ENCODE measurements around the gene PABPN1L. TPM values are rescaled to one million over a fixed set of nuclear protein-coding genes. Genes with fewer than 3 reads are reported as not detected.
A peak's percentile ranks its signal among the peaks of the same experiment; 100 is the strongest.

PABPN1L gene
- total and polyA plus RNA-seq, 10 donors: 0.26 to 1.3 (median 0.70) TPM; not detected in 4

- peaks cover 0 to 16% (median 11%) of the 10 kb centered on the region in 6 donors for H3K4me1 ChIP-seq
- intact Hi-C loops (cut with DNase I; ENCODE audit: low total_unique reads): no loop called here
- H3K4me3 ChIP-seq: no peak overlapping the region
- no peaks in the 10 kb centered on the region for H3K9me3 ChIP-seq
- H3K36me3 ChIP-seq: peaks cover 0 to 79% (median 35%) of the 10 kb centered on the region in 6 donors
- no peak overlapping the region for H3K27ac ChIP-seq
- H3K27me3 ChIP-seq (replicated peaks in 1 of 7): no peaks in the 10 kb centered on the region
- DNase-seq: no peak
- TF ChIP-seq POLR2AphosphoS5 (IDR thresholded peaks at IDR 0.05) (no peak), CTCF (IDR thresholded peaks at IDR 0.05 in 8 of 11, conservative IDR thresholded peaks at IDR 0.05 in 3 of 11) (no peak), POLR2A (IDR thresholded peaks at IDR 0.05) (no peak)
- 81 to 90% (median 90%) methylated on average over 19 to 33 of the region's 33 CpGs for WGBS, 5 donors
These were observed 30.6 kb downstream of the PABPN1L start for GRCh38 chr16:88835818-88836217.

- 77 to 90% (median 88%) methylated on average over 4 to 11 of the region's 11 CpGs for WGBS, 5 donors
These were observed 31.1 kb downstream of the PABPN1L start for GRCh38 chr16:88835383-88835782.

GRCh38 chr16:88834670-88835069 lies 31.8 kb downstream of the PABPN1L start:
- intact Hi-C loops (cut with DNase I; ENCODE audit: low total_unique reads): no loop called here
- no peaks in the 10 kb centered on the region for H3K9me3 ChIP-seq
- peaks cover 0 to 79% (median 26%) of the 10 kb centered on the region in 6 donors for H3K36me3 ChIP-seq
- no peak overlapping the region for H3K27ac ChIP-seq
- 92 to 96% (median 94%) methylated on average over 9 to 13 of the region's 13 CpGs for WGBS, 5 donors
- H3K27me3 ChIP-seq (replicated peaks in 1 of 7): no peaks in the 10 kb centered on the region
- no peak for DNase-seq
- peak in 1 of 3 donors; percentile 8 for TF ChIP-seq POLR2AphosphoS5 (IDR thresholded peaks at IDR 0.05)
- TF ChIP-seq CTCF (IDR thresholded peaks at IDR 0.05 in 8 of 11, conservative IDR thresholded peaks at IDR 0.05 in 3 of 11): no peak
- no peak overlapping the region for H3K4me3 ChIP-seq
- H3K4me1 ChIP-seq: peaks cover 0 to 6% (median 4%) of the 10 kb centered on the region in 6 donors

More at GRCh38 chr16:88835383-88835782, 31.1 kb downstream of the PABPN1L start:
- TF ChIP-seq POLR2A (IDR thresholded peaks at IDR 0.05) (no peak), CTCF (IDR thresholded peaks at IDR 0.05 in 8 of 11, conservative IDR thresholded peaks at IDR 0.05 in 3 of 11) (no peak), POLR2AphosphoS5 (IDR thresholded peaks at IDR 0.05) (no peak)
- Histone ChIP-seq H3K4me1 (peaks cover 0 to 13% (median 10%) of the 10 kb centered on the region in 6 donors), H3K27me3 (replicated peaks in 1 of 7) (no peaks in the 10 kb centered on the region), H3K27ac (no peak overlapping the region), H3K36me3 (peaks cover 0 to 79% (median 32%) of the 10 kb centered on the region in 6 donors), H3K4me3 (no peak overlapping the region), H3K9me3 (no peaks in the 10 kb centered on the region)
- intact Hi-C loops (cut with DNase I; ENCODE audit: low total_unique reads): no loop called here
- DNase-seq: no peak

- DNase-seq: no peak
- Histone ChIP-seq H3K27ac (no peak overlapping the region), H3K4me3 (no peak overlapping the region), H3K27me3 (replicated peaks in 1 of 7) (no peaks in the 10 kb centered on the region), H3K4me1 (no peaks in the 10 kb centered on the region), H3K9me3 (no peaks in the 10 kb centered on the region), H3K36me3 (peaks cover 0 to 79% (median 25%) of the 10 kb centered on the region in 6 donors)
- WGBS, 5 donors: 92 to 98% (median 95%) methylated on average over 13 of the region's 13 CpGs
- intact Hi-C loops (cut with DNase I; ENCODE audit: low total_unique reads): no loop called here
- TF ChIP-seq POLR2A (IDR thresholded peaks at IDR 0.05) (no peak), POLR2AphosphoS5 (IDR thresholded peaks at IDR 0.05) (no peak), CTCF (IDR thresholded peaks at IDR 0.05 in 8 of 11, conservative IDR thresholded peaks at IDR 0.05 in 3 of 11) (no peak)
These were observed 33.4 kb downstream of the PABPN1L start for GRCh38 chr16:88833086-88833485.
